Activated naive CD4-positive, alpha-beta T cell treated with anti-CD3 and anti-CD28 coated beads, Interleukin-2, amount 10 ng/mL, durations not matched to agents 7 days and 5 days (primary cell): ENCODE data around the gene ELMO1.
A peak's percentile ranks its signal among the peaks of the same experiment; 100 is the strongest.

ENCODE experiments used
- CTCF ChIA-PET: fragments of 350-600 bp; sonication (Branson Sonifier 250); formaldehyde crosslinking; loops from one replicate; lab custom pipeline; 2021; ENCODE audit warnings: antibody characterized with exemption; lab: Charles Lee
- DNase-seq: peaks from one replicate; pipeline ENCODE4 v3.0.0-alpha.2; 2020
- H3K27ac Mint-ChIP-seq: one replicate; pipeline ENCODE4 v1.8.0; 2021; ENCODE audit warnings: mild to moderate bottlenecking, moderate library complexity, mixed read lengths
- H3K27me3 Mint-ChIP-seq: one replicate; pipeline ENCODE4 v1.8.0; 2021; ENCODE audit warnings: mild to moderate bottlenecking, mixed read lengths
- H3K36me3 Mint-ChIP-seq: one replicate; pipeline ENCODE4 v1.8.0; 2021; ENCODE audit warnings: mixed read lengths
- H3K4me1 Mint-ChIP-seq: one replicate; pipeline ENCODE4 v1.8.0; 2021; ENCODE audit warnings: mixed read lengths
- H3K4me3 Mint-ChIP-seq: one replicate; pipeline ENCODE4 v1.8.0; 2021; ENCODE audit warnings: mild to moderate bottlenecking, moderate library complexity, mixed read lengths
- H3K9me3 Mint-ChIP-seq: one replicate; pipeline ENCODE4 v1.8.0; 2021; ENCODE audit warnings: mixed read lengths

ELMO1 gene

DNA sequence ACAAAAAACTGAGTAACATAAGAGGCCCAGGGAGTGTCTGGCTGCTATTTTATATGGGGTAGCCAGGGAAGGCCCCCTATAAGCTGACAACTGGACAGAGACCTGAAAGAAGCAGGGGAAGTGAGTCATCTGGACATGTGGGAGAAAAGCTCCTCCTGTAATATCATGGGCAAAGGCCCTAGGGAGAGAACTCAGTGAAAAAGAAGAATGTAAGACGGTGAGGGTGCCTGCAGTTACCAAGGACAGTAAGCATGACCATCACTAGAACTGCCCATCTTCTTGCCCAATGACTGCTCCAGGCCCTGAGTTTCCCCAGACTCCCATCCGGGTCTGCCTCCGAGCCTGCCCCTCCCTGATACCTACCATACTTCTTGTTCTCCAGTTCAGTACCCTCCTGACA lies 2.3 kb downstream of the ELMO1 start:
- H3K36me3 Mint-ChIP-seq: peaks cover 43% of the 10 kb centered on the region
- peak overlapping the region; percentile 88 for H3K4me3 Mint-ChIP-seq
- CTCF ChIA-PET: interaction anchor here (0.6 to 7.0 kb wide), 4 partner anchors 36 to 209 kb away, joined by 4 to 58 read pairs (median 14); no protein-coding TSS in a partner anchor
- peak overlapping the region; percentile 9 for H3K27ac Mint-ChIP-seq
- H3K27me3 Mint-ChIP-seq: peaks cover 10% of the 10 kb centered on the region
- peaks cover 84% of the 10 kb centered on the region for H3K4me1 Mint-ChIP-seq
- no peak for DNase-seq
- H3K9me3 Mint-ChIP-seq: no peaks in the 10 kb centered on the region

- CTCF ChIA-PET: interaction anchor here (7.0 kb wide), 1 partner anchor 93 kb away, joined by 58 read pairs; no protein-coding TSS in a partner anchor
- Mint-ChIP-seq H3K4me3 (no peak overlapping the region), H3K4me1 (peaks cover 89% of the 10 kb centered on the region), H3K36me3 (peaks cover 43% of the 10 kb centered on the region), H3K27ac (peak overlapping the region; percentile 9), H3K9me3 (no peaks in the 10 kb centered on the region), H3K27me3 (peaks cover 10% of the 10 kb centered on the region)
- no peak for DNase-seq
Observed at GRCh38 chr7:37445790-37446189, 2.9 kb downstream of the ELMO1 start.

- Mint-ChIP-seq H3K27me3 (peaks cover 10% of the 10 kb centered on the region), H3K27ac (peak overlapping the region; percentile 40), H3K36me3 (peaks cover 43% of the 10 kb centered on the region), H3K4me3 (no peak overlapping the region), H3K4me1 (peaks cover 89% of the 10 kb centered on the region), H3K9me3 (no peaks in the 10 kb centered on the region)
- CTCF ChIA-PET: interaction anchor here (7.0 kb wide), 1 partner anchor 92 kb away, joined by 58 read pairs; no protein-coding TSS in a partner anchor
- DNase-seq: no peak
Observed at GRCh38 chr7:37445064-37445723, 3.5 kb downstream of the ELMO1 start.

GRCh38 chr7:37443627-37444026 lies 5.0 kb downstream of the ELMO1 start:
- H3K9me3 Mint-ChIP-seq: no peaks in the 10 kb centered on the region
- peaks cover 88% of the 10 kb centered on the region for H3K4me1 Mint-ChIP-seq
- peaks cover 49% of the 10 kb centered on the region for H3K36me3 Mint-ChIP-seq
- H3K27me3 Mint-ChIP-seq: peaks cover 8% of the 10 kb centered on the region
- CTCF ChIA-PET: interaction anchor here (0.6 to 1.2 kb wide), 2 partner anchors 70 to 89 kb away, joined by 3 to 4 read pairs; no protein-coding TSS in a partner anchor
- H3K27ac Mint-ChIP-seq: no peak overlapping the region
- H3K4me3 Mint-ChIP-seq: no peak overlapping the region
- no peak for DNase-seq

DNA sequence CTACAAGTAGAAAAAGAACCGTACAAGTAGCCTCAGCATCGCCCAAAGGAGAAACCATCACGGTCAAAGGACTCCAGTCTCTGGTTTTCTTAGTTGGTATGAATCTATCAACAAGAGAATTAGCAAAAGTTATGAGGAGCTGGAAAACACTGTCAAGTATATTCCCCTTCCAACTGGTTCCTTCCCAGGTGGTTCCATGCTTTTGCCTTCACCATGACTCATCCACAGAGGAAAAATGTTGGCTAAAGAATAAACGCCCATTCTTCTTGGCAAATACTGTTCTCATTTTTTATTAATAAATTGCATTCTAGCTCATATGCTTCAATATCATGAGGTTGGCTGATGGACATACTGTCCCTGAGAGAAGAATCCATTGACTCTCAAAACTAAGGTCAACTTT lies 6.4 kb downstream of the ELMO1 start:
- Mint-ChIP-seq H3K4me3 (no peak overlapping the region), H3K27ac (no peak overlapping the region), H3K9me3 (no peaks in the 10 kb centered on the region), H3K4me1 (peaks cover 89% of the 10 kb centered on the region), H3K27me3 (no peaks in the 10 kb centered on the region), H3K36me3 (peaks cover 49% of the 10 kb centered on the region)
- no peak for DNase-seq
- CTCF ChIA-PET: interaction anchor here (0.8 kb wide), 1 partner anchor 87 kb away, joined by 3 read pairs; no protein-coding TSS in a partner anchor

DNA sequence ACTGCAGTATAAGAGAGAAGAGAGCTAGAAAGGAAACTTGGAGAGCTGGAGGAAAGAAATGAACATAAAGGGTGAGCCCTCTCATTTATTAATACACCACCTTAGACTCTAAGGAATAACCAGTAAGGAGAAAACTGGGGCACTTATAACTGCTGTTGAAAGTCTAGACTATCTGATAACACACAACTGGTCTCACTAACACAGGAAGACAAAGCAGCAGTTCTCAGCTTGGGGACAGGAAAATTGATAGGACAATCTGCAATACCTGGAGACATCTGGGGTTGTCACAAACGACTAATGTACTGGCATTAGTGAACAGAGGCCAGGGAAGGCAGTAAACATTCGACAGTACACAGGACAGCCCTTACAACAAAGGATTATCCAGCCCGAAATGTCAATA lies 6.8 kb downstream of the ELMO1 start:
- H3K27ac Mint-ChIP-seq: peak overlapping the region; percentile 92
- no peak for DNase-seq
- CTCF ChIA-PET: interaction anchor here (0.8 to 1.4 kb wide), 2 partner anchors 84 to 87 kb away, joined by 3 to 6 read pairs; no protein-coding TSS in a partner anchor
- no peaks in the 10 kb centered on the region for H3K27me3 Mint-ChIP-seq
- H3K9me3 Mint-ChIP-seq: no peaks in the 10 kb centered on the region
- H3K4me3 Mint-ChIP-seq: peak overlapping the region; percentile 51
- H3K4me1 Mint-ChIP-seq: peaks cover 85% of the 10 kb centered on the region
- peaks cover 49% of the 10 kb centered on the region for H3K36me3 Mint-ChIP-seq

- DNase-seq: no peak
- H3K4me1 Mint-ChIP-seq: peaks cover 83% of the 10 kb centered on the region
- CTCF ChIA-PET: interaction anchor here (0.8 to 1.4 kb wide), 2 partner anchors 84 to 86 kb away, joined by 3 to 6 read pairs; no protein-coding TSS in a partner anchor
- peak overlapping the region; percentile 51 for H3K4me3 Mint-ChIP-seq
- H3K27me3 Mint-ChIP-seq: no peaks in the 10 kb centered on the region
- peak overlapping the region; percentile 92 for H3K27ac Mint-ChIP-seq
- peaks cover 48% of the 10 kb centered on the region for H3K36me3 Mint-ChIP-seq
- no peaks in the 10 kb centered on the region for H3K9me3 Mint-ChIP-seq
Observed at GRCh38 chr7:37441386-37441760, 7.3 kb downstream of the ELMO1 start.

DNA sequence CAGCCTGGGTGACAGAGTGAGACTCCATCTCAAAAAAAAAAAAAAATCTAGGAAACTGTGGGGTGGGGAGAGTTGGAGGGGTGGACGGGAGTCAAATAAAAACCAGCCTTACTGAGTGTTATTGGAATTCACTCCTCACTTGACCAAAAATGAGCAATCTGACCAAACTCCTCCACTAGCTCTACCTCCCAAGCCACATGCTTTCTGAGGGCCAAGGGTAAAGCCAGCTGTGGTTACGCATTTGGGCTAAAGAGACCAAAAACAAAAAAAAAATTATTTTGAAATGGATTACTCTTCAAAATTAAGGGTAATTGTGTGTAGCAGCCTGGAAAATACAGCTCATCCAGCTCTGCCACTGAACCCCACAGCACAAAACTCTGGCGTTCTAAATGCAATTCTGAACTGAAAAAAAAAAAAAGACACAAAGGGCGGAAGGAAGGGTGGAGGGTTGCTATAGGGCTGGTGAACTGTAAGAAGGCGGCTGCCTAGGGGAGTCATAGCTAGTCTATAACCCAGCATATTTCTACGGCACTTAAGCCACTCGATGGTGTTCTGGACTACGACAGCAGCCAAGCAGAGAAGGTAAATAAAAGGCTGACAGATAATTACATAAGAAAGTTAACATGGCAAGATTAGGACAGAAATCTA lies 7.8 kb downstream of the ELMO1 start:
- H3K4me1 Mint-ChIP-seq: peaks cover 81% of the 10 kb centered on the region

DNA sequence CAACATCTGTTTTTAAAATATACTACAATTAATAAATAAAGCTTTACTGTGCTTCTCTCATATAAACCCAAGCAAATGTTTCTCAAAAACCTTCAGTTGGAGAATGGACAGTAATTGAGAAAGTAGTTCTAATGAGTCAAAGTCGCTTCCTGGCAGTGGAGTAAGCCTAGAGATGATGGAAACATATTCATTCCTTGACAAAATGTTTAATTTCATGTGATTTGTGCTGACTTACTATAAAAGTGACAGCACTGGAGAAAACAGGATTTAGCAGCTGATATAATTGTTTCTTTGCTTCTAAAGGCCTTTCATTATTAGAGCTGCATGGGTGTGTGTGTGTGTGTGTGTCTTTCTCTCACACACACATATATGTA lies 9.0 kb downstream of the ELMO1 start:
- peaks cover 44% of the 10 kb centered on the region for H3K36me3 Mint-ChIP-seq
- no peaks in the 10 kb centered on the region for H3K9me3 Mint-ChIP-seq
- H3K4me1 Mint-ChIP-seq: peaks cover 80% of the 10 kb centered on the region
- no peak for DNase-seq
- peak overlapping the region; percentile 92 for H3K27ac Mint-ChIP-seq
- H3K4me3 Mint-ChIP-seq: no peak overlapping the region
- CTCF ChIA-PET: interaction anchor here (0.9 to 1.0 kb wide), 2 partner anchors 26 to 34 kb away, joined by 3 read pairs; no protein-coding TSS in a partner anchor
- H3K27me3 Mint-ChIP-seq: no peaks in the 10 kb centered on the region

More for the DNA sequence above, 7.8 kb downstream of the ELMO1 start:
- peak; percentile 51 for DNase-seq
- Mint-ChIP-seq H3K27ac (peak overlapping the region; percentile 92), H3K4me3 (peak overlapping the region; percentile 51), H3K36me3 (peaks cover 51% of the 10 kb centered on the region), H3K27me3 (no peaks in the 10 kb centered on the region), H3K9me3 (no peaks in the 10 kb centered on the region)
- CTCF ChIA-PET: interaction anchor here (1.4 kb wide), 1 partner anchor 83 kb away, joined by 6 read pairs; no protein-coding TSS in a partner anchor

DNA sequence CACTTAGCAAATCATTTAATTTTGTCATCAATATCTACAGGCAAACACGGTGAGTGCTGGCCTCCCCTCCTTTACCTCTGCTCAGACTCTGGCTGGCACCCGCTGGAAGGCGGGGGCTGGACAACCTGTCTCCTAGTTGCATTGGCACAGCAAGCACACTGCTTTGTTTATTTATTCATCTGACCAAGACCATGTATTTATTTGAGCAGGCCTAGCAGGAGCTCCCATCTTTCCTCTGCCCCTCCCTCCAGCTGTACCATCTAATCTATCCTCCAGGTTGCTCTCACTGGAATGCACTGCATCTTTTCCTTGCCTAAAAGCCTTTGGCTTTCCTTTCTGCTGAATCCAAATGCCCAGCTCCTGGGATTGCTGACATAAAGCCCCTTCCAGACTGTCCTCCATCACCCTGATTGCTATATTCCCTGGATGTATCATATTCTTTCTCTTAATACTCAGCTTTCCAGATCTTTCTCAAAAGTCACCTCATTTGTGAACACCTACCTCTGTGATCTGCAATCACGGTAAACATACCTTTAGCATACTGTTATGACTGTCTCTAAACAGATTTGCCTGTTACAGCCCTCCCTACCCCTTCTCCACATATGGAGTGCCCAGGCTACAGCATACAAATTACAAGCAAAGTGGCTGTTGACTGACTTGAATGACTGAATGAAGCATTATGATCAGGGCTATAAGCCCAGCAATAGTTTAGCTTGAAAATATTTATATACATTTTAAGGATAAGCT lies 9.6 kb downstream of the ELMO1 start:
- no peak overlapping the region for H3K4me3 Mint-ChIP-seq
- CTCF ChIA-PET: interaction anchor here (0.9 to 1.0 kb wide), 2 partner anchors 26 to 33 kb away, joined by 3 read pairs; no protein-coding TSS in a partner anchor
- no peaks in the 10 kb centered on the region for H3K9me3 Mint-ChIP-seq
- peaks cover 81% of the 10 kb centered on the region for H3K4me1 Mint-ChIP-seq
- peaks cover 39% of the 10 kb centered on the region for H3K36me3 Mint-ChIP-seq
- no peaks in the 10 kb centered on the region for H3K27me3 Mint-ChIP-seq
- peak overlapping the region; percentile 43 for H3K27ac Mint-ChIP-seq
- DNase-seq: no peak

DNA sequence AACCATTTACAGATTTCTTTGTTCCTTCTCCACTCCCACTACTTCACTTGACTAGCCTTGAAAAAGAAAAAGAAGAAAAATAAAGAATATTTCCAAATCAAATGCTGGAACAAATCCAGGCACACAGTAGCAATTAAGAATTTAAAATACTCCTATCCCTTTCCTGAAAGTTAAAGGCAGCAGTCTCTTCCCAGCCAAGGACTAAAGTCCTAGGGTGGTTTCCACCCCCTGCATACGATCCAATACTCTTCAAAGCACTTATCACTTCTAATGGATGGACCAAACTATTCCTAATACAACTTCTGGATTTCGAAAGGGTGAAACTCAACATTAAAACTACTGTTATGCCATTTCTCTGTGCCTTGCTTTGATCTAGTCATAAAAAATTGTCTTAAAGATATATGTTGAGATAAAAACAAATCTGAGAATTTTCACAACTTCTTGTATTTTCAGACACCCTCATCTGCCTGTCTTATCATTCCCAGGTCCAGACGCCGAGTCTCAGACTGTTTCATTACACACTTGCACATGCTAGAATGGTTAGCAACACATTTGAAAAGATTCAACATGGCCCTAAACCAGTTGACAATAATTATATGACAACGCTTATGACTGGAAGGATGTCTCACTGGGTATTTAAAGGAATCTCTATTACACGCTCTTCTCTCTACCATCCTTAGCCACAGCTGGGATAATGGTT lies 13.4 kb downstream of the ELMO1 start:
- Mint-ChIP-seq H3K4me3 (no peak overlapping the region), H3K4me1 (peaks cover 73% of the 10 kb centered on the region), H3K27me3 (no peaks in the 10 kb centered on the region), H3K27ac (no peak overlapping the region), H3K36me3 (peaks cover 26% of the 10 kb centered on the region), H3K9me3 (no peaks in the 10 kb centered on the region)
- CTCF ChIA-PET: interaction anchor here (0.6 kb wide), 1 partner anchor 228 kb away, joined by 3 read pairs; no protein-coding TSS in a partner anchor
- DNase-seq: no peak

DNA sequence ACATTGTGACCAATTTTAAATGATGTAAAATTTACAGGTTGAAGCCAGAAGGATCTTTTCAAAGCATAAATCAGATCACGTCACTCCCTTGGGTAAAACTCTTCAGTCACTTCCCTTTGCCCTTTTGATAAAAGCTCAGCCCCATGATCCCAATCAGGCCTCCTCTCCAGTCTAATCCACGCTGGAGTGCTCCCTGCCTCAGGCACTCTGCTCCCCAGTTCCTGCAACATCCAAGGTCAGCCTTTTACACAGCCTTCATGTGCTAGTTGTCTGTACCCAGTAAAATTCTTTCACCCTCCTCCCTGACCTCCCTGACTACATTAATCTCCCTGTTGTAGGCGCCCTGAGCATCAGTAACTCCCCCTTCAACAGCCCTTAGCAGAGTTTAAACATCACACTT lies 14.1 kb downstream of the ELMO1 start:
- H3K4me3 Mint-ChIP-seq: no peak overlapping the region
- no peak overlapping the region for H3K27ac Mint-ChIP-seq
- CTCF ChIA-PET: no interaction called here
- no peaks in the 10 kb centered on the region for H3K27me3 Mint-ChIP-seq
- H3K36me3 Mint-ChIP-seq: peaks cover 29% of the 10 kb centered on the region
- no peak for DNase-seq
- no peaks in the 10 kb centered on the region for H3K9me3 Mint-ChIP-seq
- H3K4me1 Mint-ChIP-seq: peaks cover 66% of the 10 kb centered on the region

GRCh38 chr7:37433166-37433565 lies 15.5 kb downstream of the ELMO1 start:
- Mint-ChIP-seq H3K4me1 (peaks cover 58% of the 10 kb centered on the region), H3K4me3 (no peak overlapping the region)

More at GRCh38 chr7:37433166-37433565, 15.5 kb downstream of the ELMO1 start:
- DNase-seq: no peak
- Mint-ChIP-seq H3K9me3 (no peaks in the 10 kb centered on the region), H3K27ac (no peak overlapping the region), H3K27me3 (no peaks in the 10 kb centered on the region), H3K36me3 (peaks cover 33% of the 10 kb centered on the region)
- CTCF ChIA-PET: no interaction called here
